Mucosa of rectum (tissue), 2 donors: ENCODE data around the gene RAD23B.
"Not testable (repeated sequence)": the region's sequence is repeated elsewhere in the genome, so short reads cannot be mapped to it uniquely, and the experiment has no call there.

Experiments
- H3K27ac ChIP-seq, 2 donors: one replicate each; pipeline ENCODE4 v1.7.0; 2013; ENCODE audit warnings: inconsistent platforms in 2 of 2, low read depth in 2 of 2, low read length in 2 of 2
- H3K27me3 ChIP-seq, 2 donors: one replicate each; pipeline ENCODE4 v1.7.0; 2013; ENCODE audit warnings: low read length in 2 of 2; ENCODE audit not compliant: control insufficient read depth in 2 of 2, insufficient read depth in 2 of 2
- H3K36me3 ChIP-seq, 2 donors: one replicate each; pipeline ENCODE4 v1.7.0; 2013; ENCODE audit warnings: low read length in 2 of 2; ENCODE audit not compliant: control insufficient read depth in 2 of 2, insufficient read depth in 2 of 2
- H3K4me1 ChIP-seq, 2 donors: one replicate each; pipeline ENCODE4 v1.7.0; 2013; ENCODE audit warnings: low read length in 2 of 2, mild to moderate bottlenecking in 1 of 2; ENCODE audit not compliant: control insufficient read depth in 2 of 2, insufficient read depth in 2 of 2
- H3K4me3 ChIP-seq, 2 donors: one replicate each; pipeline ENCODE4 v1.7.0; 2013; ENCODE audit warnings: low read length in 2 of 2
- H3K9ac ChIP-seq, 2 donors: one replicate each; pipeline ENCODE4 v1.7.0; 2013; ENCODE audit warnings: low read length in 2 of 2, low read depth in 1 of 2, mild to moderate bottlenecking in 1 of 2
- H3K9me3 ChIP-seq, 2 donors: one replicate each; pipeline ENCODE4 v1.7.0; 2013; ENCODE audit warnings: low read length in 2 of 2; ENCODE audit not compliant: control insufficient read depth in 2 of 2
- donor health status: healthy.
- donor health status: Normal muscosa, but diverticular disease.

RAD23B gene

GRCh38 chr9:107292821-107293542 lies 9.9 kb downstream of the RAD23B start:
- no peak overlapping the region for H3K4me3 ChIP-seq
- H3K27me3 ChIP-seq: no peaks in the 10 kb centered on the region
- H3K9me3 ChIP-seq: no peaks in the 10 kb centered on the region
- peaks cover 5 to 8% of the 10 kb centered on the region in 2 donors for H3K4me1 ChIP-seq
- no peak overlapping the region for H3K27ac ChIP-seq
- H3K9ac ChIP-seq: no peak overlapping the region
- no peaks in the 10 kb centered on the region for H3K36me3 ChIP-seq

- no peak overlapping the region for H3K9ac ChIP-seq
- H3K4me3 ChIP-seq: no peak overlapping the region
- H3K9me3 ChIP-seq: no peaks in the 10 kb centered on the region
- no peaks in the 10 kb centered on the region for H3K27me3 ChIP-seq
- no peaks in the 10 kb centered on the region for H3K36me3 ChIP-seq
- H3K4me1 ChIP-seq: peaks cover 5 to 7% of the 10 kb centered on the region in 2 donors
- H3K27ac ChIP-seq: no peak overlapping the region
Measured at GRCh38 chr9:107293543-107294085, 10.5 kb downstream of the RAD23B start.

GRCh38 chr9:107294756-107295155 lies 11.7 kb downstream of the RAD23B start:
- no peaks in the 10 kb centered on the region for H3K36me3 ChIP-seq
- no peaks in the 10 kb centered on the region for H3K27me3 ChIP-seq
- no peak overlapping the region for H3K4me3 ChIP-seq
- no peak overlapping the region for H3K27ac ChIP-seq
- no peak overlapping the region for H3K9ac ChIP-seq
- H3K4me1 ChIP-seq: peaks cover 5 to 9% of the 10 kb centered on the region in 2 donors
- H3K9me3 ChIP-seq: no peaks in the 10 kb centered on the region

- H3K4me1 ChIP-seq: peaks cover 2 to 8% of the 10 kb centered on the region in 2 donors
Measured at GRCh38 chr9:107295995-107296394, 12.9 kb downstream of the RAD23B start.

GRCh38 chr9:107296592-107296991 lies 13.5 kb downstream of the RAD23B start:
- H3K27me3 ChIP-seq, H3K9me3 ChIP-seq, H3K9ac ChIP-seq, H3K27ac ChIP-seq, H3K36me3 ChIP-seq, H3K4me1 ChIP-seq, H3K4me3 ChIP-seq: not testable (repeated sequence)

More at GRCh38 chr9:107295995-107296394, 12.9 kb downstream of the RAD23B start:
- Histone ChIP-seq H3K36me3 (no peaks in the 10 kb centered on the region), H3K27ac (no peak overlapping the region), H3K9me3 (no peaks in the 10 kb centered on the region), H3K9ac (no peak overlapping the region), H3K4me3 (no peak overlapping the region), H3K27me3 (no peaks in the 10 kb centered on the region)

GRCh38 chr9:107299437-107299836 lies 16.4 kb downstream of the RAD23B start:
- Histone ChIP-seq H3K27me3 (no peaks in the 10 kb centered on the region), H3K4me3 (no peak overlapping the region), H3K27ac (no peak overlapping the region), H3K9me3 (no peaks in the 10 kb centered on the region), H3K9ac (no peak overlapping the region), H3K4me1 (peaks cover 0 to 5% of the 10 kb centered on the region in 2 donors), H3K36me3 (peaks cover 0 to 5% of the 10 kb centered on the region in 2 donors)

GRCh38 chr9:107306308-107306707 lies 23.2 kb downstream of the RAD23B start:
- H3K4me3 ChIP-seq: no peak overlapping the region
- H3K4me1 ChIP-seq: no peaks in the 10 kb centered on the region
- H3K36me3 ChIP-seq: peaks cover 33 to 40% of the 10 kb centered on the region in 2 donors
- H3K27ac ChIP-seq: no peak overlapping the region
- H3K27me3 ChIP-seq: no peaks in the 10 kb centered on the region
- no peaks in the 10 kb centered on the region for H3K9me3 ChIP-seq
- H3K9ac ChIP-seq: no peak overlapping the region

- Histone ChIP-seq H3K27me3 (no peaks in the 10 kb centered on the region), H3K9me3 (no peaks in the 10 kb centered on the region), H3K4me3 (no peak overlapping the region), H3K36me3 (peaks cover 38 to 45% of the 10 kb centered on the region in 2 donors), H3K9ac (no peak overlapping the region), H3K4me1 (no peaks in the 10 kb centered on the region), H3K27ac (no peak overlapping the region)
Measured at GRCh38 chr9:107307331-107307730, 24.3 kb downstream of the RAD23B start.

- no peak overlapping the region for H3K9ac ChIP-seq
- H3K27me3 ChIP-seq: no peaks in the 10 kb centered on the region
- no peaks in the 10 kb centered on the region for H3K9me3 ChIP-seq
- H3K4me3 ChIP-seq: no peak overlapping the region
- H3K4me1 ChIP-seq: no peaks in the 10 kb centered on the region
- peaks cover 43 to 50% of the 10 kb centered on the region in 2 donors for H3K36me3 ChIP-seq
- H3K27ac ChIP-seq: no peak overlapping the region
Measured at GRCh38 chr9:107308461-107308860, 25.4 kb downstream of the RAD23B start.

- H3K36me3 ChIP-seq: peaks cover 49 to 51% of the 10 kb centered on the region in 2 donors
- no peak overlapping the region for H3K4me3 ChIP-seq
- no peaks in the 10 kb centered on the region for H3K4me1 ChIP-seq
- no peaks in the 10 kb centered on the region for H3K9me3 ChIP-seq
- H3K27me3 ChIP-seq: no peaks in the 10 kb centered on the region
- no peak overlapping the region for H3K9ac ChIP-seq
- no peak overlapping the region for H3K27ac ChIP-seq
Measured at GRCh38 chr9:107309271-107309670, 26.2 kb downstream of the RAD23B start.
